Stimulated activated CD4-positive, alpha-beta T cell treated with anti-CD3 and anti-CD28 coated beads, TNF-alpha, amount 100 ng/mL, for 4 hours (primary cell): Measurements from ENCODE around the gene NDUFV3.
"Not testable (repeated sequence)": the region's sequence is repeated elsewhere in the genome, so short reads cannot be mapped to it uniquely, and the experiment has no call there.

ENCODE experiments used
- DNase-seq, 3 experiments: peaks; one replicate each; pipeline ENCODE4 v3.0.0-alpha.2; 2020; ENCODE audit warnings: low read depth in 3 of 3

NDUFV3 gene

GRCh38 chr21:42855937-42856335 is 37.2 kb upstream of the NDUFV3 start:
- no peak for DNase-seq

DNA sequence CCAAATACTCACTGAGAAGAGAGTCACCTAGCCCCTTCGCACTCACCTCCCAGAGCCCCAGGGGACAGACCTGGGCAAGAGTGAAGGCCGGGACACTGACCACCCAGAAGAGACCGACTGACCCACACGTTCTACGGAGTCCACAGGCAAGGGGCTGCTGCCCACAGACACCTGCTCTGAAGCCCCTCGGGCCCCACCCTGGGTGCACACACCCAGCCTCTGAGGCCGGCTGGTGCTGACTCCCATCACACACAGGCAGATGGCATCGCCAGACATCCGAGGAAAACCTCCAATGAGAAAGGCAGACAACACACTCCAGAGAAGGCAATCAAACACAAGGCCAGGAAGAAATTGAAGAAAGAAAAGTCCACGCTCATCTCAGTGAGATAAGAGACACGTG is 35.9 kb upstream of the NDUFV3 start:
- DNase-seq = no peak

DNA sequence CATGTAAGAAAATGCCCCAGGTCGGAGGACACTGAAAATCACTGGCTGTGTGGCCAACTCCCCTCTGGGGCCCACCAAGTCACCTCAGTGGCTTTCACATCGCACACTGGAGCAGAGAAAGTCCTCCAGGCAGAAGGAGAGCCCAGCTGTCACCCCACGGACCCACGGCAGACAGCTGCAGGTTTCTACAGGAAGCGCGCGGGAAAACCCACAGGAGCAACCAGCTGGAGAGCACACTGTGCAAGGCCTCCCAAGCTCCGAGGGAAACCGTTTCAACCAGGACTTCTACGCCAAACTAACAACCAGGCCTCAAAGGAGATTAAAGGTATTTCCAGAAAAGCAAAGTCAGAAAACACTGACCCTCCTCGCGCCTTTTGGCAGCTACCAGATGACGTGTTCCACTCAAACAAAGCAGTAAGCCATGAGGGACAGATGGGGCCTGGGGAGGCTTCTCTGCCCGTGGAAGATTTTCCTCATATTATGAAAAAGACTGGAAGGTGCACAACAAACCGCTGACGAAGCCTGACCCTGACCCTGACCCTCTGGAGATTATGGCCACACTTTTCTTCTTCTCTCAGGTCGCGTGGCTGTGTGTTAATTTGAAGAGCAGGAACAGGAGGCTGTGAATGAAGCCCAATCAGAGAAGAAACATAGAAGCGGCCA is 34.8 kb upstream of the NDUFV3 start:
- DNase-seq = no peak

DNA sequence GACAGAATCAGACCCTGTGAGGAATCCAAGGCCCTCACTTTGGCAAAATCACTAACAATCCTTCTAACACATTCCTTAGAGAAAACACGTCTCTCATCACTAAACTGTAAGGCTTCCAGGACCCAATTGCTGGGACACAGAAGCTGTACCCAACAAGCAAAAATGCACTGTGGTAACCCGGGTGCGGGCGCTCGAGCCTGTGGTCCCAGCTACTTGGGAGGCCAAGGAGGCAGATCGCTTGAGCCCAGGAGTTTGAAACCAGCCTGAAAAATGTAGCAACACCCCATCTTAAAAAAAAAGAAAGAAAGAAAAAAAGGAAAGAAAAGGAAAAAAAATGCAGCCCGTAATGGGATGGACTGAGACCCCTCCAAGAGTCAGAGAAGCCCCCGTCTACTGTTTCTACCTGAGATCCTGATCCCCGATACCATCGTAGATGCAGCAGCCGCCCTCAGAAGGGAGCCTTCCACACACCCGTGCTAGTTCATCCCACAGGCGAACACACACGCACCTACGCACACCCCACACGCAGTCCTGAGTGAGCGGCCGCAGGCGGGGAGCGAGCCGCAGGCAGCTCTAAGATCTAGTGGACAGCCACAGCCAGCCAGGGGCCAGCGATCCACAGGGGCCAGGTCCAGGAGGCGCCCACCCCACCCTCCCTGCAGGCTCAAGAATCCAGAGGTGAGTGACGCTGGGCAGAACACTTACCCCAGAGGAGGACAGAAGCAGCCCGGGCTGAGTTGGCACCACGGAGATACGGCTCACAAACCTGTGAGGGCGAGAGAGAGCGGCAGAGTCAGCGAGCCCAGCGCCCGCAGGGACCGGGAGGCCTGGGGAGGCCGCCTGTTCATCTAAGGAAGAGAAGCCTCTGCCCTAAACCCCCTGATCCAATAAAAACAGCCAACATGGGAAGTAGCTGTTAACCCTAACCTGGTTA is 33.9 kb upstream of the NDUFV3 start:
- DNase-seq = no peak

GRCh38 chr21:42859891-42860230 is 33.2 kb upstream of the NDUFV3 start:
- no peak for DNase-seq

GRCh38 chr21:42860345-42860744 is 32.8 kb upstream of the NDUFV3 start:
- DNase-seq = no peak

- no peak for DNase-seq
These were observed 31.7 kb upstream of the NDUFV3 start for GRCh38 chr21:42861311-42861847.

DNA sequence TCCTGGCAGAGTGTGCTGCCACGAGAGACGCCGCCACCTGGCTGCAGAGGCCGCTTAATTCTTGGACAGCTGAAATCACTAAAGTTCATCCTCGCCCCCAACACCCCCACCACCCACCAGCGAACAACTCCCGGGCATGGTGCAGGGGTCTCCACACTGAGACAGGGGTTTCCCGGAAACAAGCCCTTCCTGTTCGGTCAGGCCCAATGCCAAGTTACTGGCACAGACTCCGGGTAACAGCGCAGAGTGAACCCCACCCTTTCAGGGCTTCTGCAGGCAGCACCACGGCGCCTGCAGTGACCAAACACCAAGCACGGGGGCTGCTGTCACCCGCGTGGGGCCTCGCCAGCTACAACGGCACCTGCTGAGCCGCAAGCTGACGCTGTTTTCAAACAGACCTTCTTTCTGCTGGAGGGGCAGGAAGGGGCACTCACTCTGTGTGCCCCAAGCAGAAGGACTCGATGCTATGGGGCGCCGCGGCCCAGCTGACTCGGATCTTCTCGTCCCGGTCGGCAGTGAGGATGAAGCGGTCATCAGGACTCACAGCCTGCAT is 31.2 kb upstream of the NDUFV3 start:
- DNase-seq = no peak

DNA sequence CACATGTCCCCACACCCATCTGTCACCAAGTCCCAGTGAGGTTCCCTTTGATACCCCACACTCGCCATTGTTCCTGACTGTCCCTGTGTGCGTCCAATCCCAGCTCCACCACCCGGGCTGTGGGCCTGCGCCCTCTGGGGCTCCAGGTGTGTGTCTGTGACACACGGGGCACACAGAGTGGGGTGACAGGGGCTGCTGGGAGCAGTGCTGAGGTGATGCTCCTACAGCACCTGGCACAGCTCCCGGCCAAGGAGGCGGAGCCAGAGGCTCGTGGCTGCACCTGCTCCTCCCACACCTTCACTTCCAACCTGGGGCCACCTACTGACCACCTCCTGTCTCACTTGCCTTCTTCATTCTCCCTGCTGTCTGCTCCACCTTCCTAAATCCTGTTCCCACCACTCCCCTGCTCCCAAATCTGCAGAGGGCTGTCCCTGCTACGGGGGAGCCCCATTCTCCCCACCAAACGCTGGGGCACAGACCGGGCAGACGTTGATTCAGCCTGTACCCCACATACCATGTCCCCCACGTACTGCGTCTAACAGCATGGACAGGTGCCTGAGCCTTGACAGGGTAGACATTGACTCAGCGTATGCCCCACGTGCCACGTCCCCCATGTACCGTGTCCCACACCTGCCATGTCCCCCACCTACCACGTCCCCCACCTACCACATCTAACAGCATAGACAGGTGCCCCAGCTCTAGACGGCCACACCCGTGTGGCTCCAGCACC is 30.2 kb upstream of the NDUFV3 start:
- no peak for DNase-seq

DNA sequence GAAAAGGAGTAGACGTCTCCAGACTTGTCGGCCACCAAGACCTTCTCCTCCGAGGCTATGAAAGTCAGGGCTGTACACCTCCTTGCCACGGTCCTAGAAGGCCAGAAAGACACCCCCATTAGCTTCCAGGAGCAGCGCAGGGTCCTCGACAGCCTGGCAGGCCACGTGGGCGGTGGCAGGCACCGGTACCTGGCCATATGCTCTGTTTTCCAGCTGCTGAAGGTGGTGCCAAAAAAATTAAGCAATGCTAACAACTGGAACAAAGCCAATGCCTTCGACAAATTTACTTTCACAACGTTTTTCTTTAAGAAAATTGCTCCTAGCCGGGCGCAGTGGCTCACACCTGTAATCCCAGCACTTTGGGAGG is 29.6 kb upstream of the NDUFV3 start:
- no peak for DNase-seq

DNA sequence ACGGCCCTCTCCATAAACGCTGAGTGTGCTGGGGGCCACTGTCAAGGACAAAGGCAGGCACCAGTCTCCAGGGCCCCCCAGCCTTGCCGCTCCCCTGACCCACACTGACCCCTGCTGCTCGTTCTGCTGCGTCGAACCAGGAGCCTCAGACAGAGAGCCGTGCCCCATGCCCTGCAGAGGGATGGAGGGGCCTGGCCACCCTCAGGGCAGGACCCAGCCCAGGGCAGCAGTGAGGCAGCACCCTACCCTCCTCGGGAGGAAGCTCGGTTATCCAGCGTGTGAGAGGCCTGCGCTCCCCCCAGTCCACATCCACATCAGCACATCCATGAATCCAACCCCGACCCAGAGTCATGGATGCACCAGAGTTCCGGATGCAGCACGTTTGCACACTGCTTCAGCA is 28.8 kb upstream of the NDUFV3 start:
- DNase-seq = no peak

DNA sequence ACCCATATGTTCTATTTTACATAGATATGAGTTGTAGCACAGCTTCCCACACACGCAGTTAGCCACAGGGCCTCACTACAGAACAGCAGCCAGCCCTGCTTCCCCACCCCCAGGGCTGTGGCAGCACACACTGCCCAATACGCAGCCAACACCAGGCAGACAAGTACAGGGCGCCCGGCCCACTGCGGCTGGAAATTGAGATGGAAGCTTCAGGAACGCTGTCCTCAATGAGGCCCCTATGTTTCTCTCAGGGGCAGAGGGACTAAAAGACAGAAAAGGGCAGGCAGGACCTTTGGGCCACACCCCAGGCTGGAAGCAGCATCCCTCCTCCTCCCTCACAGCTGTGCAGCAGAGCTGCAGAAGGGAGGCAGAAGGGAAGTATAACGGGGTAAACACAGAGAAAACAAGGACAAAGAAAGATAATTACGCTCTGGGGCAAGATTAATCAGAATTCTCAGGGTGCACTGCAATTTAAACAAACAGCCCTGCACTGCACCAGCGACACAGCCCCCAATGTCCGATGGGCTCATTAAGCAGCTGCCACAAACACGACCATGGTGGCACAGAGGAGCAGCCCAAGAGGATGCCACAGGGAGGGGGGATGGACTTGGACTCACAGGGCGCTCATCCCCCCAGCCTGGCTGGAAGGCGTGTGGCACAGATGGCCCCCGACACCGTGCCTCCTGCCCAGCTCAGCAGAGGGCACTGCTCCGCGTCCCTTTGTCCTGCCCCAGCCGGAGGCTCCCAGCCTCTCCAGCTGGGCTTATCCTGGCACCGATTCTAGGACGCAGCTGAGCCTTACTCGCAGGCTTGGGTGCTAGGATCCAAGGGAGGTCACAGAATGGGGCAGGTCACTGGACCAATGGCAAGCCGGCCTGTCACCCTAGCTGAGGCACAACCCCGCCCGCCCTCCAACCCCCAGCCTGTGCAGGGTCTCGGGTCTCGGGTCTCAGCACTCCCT is 28.0 kb upstream of the NDUFV3 start:
- no peak for DNase-seq

DNA sequence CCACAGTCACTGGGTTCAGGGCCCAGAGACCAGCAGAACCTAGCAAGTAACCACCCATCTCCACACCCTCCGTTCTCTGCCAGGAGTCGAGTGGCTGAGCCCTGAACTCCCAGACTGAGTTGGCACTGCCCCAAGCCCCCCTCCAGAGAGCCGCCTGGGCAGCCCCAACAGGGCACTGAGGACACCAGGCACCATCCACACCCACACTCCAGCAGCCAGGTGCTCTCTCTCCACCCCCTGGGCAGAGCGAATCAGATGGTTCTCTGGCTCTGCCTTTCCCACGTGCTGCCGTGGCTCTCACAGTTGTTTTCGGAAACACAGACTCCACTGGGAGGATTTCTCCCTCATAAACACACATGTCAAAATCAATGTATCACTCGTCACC is 27.3 kb upstream of the NDUFV3 start:
- DNase-seq = no peak

DNA sequence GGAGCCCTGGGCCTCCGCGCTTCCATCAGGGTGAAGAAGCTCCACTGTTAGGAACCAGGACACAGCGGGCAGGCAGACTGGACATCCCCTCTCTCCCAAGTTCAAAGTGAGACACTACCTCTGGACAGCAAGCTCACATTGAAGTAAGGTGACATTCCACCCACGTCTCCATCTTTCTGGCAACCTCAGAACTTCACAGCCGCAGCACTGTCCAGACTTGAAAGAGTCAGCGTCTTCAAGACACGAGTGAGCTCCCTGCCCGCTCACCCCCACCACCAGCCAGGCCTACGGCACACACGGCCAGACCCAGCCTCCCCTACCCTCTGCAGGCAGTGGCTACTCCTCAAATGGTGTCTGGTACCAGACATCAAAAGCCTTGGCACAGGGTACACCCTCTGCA is 24.9 kb upstream of the NDUFV3 start:
- DNase-seq = no peak

DNA sequence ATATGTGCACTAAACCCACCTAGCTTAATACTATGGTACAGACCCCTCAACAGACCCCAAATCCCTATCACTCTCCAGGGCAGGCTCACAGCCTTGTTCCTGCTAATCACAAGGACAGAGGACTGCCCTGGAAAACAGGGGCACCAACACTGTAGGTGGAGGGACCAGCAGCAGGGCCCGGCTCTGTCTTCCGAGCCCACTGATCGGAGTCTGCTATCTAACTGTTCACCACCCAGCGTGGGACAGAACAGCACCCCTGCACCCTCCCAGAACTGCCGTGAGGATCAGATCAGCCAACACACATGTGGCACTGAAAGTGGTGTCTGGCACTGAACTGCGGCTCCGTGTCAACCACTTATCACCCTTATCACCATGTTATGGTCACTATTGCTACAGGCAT is 20.0 kb upstream of the NDUFV3 start:
- DNase-seq = no peak

GRCh38 chr21:42875811-42876210 is 17.3 kb upstream of the NDUFV3 start:
- not testable (repeated sequence) for DNase-seq

DNA sequence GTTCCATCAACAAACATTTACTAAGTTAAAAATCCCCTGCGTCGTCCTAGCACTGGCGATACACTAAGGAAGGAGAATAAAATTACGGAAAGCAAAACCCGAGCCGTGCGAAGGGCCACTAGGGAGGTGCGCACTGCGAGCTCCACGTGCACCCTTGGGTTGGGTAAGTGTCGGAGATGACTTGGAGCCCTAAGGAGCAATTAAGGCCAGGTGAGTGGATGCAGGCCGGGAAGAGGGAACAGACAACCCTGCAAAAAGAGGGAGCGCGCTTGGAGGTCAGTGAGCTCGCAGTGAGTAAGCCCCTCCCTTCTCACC is 14.5 kb upstream of the NDUFV3 start:
- DNase-seq = no peak

- peak; percentile 95 to 98 (median 96) for DNase-seq
These were observed 13.9 kb upstream of the NDUFV3 start, which contains the start of gene WDR4 for GRCh38 chr21:42878993-42879787. WDR4 (minus strand) TSS chr21:42879539; CDS start chr21:42879495, 44 bp downstream.

DNA sequence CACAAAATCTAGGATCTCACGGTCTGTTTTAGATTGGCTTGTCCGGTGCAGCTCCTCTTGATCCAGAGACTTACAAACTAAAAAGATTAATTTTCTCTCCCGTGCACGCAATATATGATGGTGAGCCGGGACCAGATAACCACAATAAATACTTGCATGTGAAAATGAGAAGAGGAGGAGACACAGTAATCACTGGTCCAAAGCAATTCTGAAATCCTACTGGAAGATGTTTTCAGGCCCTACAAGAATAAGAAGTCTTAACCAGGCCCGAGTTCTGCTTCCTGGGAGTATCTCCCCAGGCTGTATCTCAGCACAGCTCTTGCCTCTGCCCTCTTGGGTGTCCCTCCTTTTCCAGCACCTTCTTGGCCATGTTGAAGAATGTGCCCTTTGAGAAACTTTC is 12.8 kb upstream of the NDUFV3 start:
- DNase-seq = no peak

DNA sequence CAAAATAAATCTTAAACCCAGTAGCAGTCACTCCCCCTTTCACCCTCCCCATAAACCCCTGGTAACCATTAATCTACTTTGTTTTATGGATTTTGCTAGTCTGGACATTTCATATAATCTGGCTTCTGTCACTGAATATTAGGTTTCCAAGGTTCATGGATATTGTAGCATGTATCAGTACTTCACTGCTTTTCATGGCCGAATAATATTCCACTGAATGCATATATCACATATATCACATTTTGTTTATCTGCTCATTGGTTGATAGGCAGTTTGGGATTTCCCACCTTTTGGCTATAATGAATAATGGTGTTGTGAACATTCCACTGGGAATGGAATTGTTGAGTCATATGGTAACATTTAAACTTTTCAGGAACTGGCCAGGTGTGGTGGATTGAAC is 9.2 kb upstream of the NDUFV3 start:
- no peak for DNase-seq
